Measurements from ENCODE around the gene TLR3.
"Not testable (repeated sequence)": the region's sequence is repeated elsewhere in the genome, so short reads cannot be mapped to it uniquely, and the experiment has no call there.

TLR3 gene

GRCh38 chr4:186068581-186069348 lies at the start of gene TLR3:
TSS of gene TLR3 (plus strand) at chr4:186069156. CDS start at chr4:186076620, 7,464 bp downstream.
- DNase-seq: no peak

- DNase-seq: no peak
Observed at GRCh38 chr4:186019269-186019668, 49.7 kb upstream of the TLR3 start.

GRCh38 chr4:186020106-186020792 lies 48.7 kb upstream of the TLR3 start:
- DNase-seq: no peak

- DNase-seq: no peak
Observed at GRCh38 chr4:186020793-186021407, 48.1 kb upstream of the TLR3 start.

DNA sequence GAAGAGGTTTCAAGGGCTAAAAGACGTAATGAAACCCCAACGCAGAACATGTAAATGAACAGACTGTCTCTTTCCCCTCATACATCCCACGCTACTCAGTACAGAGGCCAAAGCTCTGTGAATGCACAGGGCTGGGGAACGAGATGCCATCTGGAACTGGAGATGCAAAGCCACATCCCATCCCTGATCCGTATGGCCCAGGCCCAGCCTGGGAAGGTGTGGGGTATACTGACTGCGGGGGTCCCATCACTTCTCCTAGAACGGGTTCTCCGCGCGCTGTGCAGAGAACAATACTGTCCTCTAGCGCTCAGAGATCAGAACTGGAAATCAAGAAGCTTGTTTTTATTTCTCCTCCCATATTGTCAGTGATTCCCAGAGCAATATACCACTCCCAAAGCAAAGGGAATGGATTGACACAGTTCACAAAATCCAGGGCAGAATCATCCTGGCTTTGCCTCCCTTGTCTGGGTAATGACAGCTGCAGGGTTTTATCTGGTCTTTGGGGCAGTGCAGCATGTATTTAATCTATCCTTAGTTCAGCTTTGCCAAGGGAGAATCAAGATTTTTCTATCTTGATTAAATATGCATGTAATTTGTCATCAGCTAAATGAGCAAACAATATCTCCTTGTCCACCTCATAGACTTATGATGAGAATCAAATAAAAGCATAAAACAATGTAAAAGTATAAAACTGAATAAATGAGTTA lies 47.3 kb upstream of the TLR3 start:
- no peak for DNase-seq

GRCh38 chr4:186023975-186024374 lies 45.0 kb upstream of the TLR3 start:
- DNase-seq: no peak

DNA sequence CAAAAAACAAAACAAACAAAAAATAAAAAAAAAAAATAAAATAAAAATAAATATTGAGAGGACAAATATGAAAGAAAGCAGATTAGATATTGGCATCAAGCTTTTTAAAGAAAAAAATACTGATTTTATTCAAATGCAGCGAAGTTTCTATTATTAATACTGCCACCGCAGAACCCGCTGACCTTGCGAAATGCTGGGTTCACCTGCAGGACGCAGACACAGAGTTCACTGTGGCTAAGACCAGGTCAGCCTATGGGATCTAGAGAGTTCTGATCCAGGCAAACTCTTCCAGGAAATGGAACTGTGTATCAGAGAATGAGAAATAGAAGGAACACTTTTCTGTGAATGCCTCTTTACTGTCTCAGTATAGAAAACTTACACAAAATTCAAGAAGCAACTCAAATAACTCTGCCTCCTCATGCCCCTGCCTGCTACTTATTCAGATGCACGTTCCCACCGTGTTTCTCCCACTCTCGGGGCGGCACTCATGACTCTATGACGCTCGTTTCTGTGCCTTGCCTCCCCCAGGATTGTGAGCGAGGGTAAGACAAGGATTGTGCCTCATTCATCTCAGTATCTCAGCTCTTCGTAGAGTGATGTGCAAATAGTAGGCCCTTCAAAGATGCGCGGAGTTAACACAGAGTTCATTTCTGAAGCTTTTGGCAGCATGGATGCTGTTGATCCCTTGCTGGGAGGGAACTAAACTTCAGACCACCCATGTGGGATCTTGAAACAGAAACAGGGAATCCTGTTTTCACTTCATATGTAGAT lies 44.1 kb upstream of the TLR3 start:
- no peak for DNase-seq

- no peak for DNase-seq
Observed at GRCh38 chr4:186025408-186025690, 43.6 kb upstream of the TLR3 start.

DNA sequence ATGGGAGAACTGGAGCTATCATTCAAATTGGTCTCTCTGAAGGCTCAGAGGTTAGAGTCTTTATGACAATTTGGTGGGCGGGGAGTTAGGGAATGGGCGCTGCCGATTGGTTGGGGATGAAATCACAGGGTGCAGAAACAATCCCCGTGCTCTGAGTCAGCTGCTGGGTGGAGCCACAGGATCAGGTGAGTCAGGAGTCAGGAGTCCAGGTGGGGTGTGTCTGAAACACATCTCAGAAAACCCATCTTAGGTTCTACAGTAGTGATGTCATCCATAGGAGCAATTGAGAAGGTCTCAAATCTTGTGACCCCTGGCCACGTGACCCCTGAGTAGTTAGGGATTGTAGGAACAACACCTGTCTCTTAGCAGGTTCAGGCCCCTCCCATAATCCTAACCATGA lies 41.6 kb upstream of the TLR3 start:
- no peak for DNase-seq

GRCh38 chr4:186029571-186030398 lies 39.2 kb upstream of the TLR3 start:
- DNase-seq: no peak

DNA sequence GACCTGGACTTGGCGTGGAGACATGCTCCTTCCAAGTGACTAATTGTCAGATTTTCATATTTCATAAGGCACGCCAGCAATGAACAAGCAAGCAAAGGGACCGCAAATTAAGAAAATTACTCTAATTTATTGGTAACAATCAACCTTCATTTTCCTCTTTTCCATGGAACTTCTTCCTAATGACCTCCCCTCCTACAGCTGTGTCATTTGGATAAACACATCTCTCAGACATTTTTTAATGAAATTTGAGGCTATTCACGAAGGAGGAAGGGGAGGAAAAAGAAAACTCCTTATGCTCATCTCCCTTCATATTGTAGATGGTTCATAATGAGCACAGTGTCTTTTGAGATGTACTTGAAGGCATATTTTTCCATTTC lies 38.6 kb upstream of the TLR3 start:
- DNase-seq: no peak

GRCh38 chr4:186030795-186031194 lies 38.2 kb upstream of the TLR3 start:
- DNase-seq: no peak

DNA sequence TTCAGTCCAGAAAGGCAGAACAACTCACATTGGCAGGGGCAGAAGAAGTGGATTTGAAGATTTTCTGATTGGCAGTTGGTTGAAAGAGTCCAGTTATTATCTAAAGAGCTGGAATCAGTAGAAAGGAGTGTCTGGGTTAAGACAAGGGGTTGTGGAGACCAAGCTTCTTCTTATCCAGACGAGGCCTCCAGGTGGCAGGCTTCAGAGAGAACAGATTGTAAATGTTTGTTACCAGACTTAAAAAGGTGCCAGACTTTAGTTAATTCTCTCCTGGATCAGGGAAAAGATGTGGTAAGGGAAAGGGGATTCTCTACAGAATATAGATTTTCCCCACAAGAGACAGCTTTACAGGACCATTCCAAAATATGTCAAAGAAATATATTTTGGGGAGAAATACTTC lies 36.7 kb upstream of the TLR3 start:
- no peak for DNase-seq

DNA sequence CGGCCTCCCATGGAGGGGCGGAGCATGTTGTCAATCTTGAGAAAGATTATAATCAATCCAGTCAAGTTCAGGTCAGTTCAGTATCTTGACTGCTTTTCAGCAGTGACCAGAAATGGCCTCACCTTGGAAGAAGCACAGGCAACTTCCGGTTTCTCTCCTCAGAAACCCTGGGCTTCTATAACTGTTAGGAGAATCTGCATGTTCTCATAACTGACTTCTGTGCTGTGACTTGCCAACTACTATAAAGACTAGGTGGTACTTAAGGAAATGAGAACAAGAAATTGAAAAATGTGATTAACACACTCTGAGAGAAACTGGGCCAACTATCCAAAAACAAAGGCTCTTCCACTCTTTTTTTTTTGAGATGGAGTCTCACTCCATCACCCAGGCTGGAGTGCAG lies 35.9 kb upstream of the TLR3 start:
- no peak for DNase-seq

GRCh38 chr4:186034613-186035012 lies 34.3 kb upstream of the TLR3 start:
- not testable (repeated sequence) for DNase-seq

DNA sequence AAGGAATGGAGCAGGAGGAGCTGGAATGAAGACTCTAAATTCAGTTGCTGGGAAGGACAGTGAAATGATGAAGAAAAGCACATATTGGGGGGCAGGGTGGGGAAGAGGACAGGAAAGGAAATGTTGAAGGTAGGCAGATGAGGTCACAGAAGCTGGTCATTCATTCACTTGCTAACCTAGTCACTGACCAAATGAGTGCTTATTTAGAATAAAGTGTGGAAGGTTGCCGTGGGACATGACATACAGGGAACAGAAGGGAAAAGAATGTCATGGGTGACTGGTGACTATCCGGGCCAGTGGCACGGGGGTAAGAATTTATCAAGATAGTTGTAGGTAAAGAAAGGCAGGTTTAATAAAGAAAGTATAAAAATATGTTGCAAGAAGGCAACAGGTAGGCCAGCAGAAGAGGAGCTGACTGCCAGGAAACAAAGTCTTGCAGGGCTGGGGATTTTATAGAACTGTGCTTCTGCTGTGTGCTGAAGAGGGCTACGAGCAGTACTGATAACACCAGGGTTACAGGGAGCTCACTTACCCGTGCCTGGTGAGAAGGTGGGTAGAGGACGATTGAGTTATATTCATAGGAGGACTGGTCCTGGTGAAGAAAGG lies 31.9 kb upstream of the TLR3 start:
- no peak for DNase-seq

- peak; percentile 27 for DNase-seq
Observed at GRCh38 chr4:186037692-186038658, 31.0 kb upstream of the TLR3 start.

DNA sequence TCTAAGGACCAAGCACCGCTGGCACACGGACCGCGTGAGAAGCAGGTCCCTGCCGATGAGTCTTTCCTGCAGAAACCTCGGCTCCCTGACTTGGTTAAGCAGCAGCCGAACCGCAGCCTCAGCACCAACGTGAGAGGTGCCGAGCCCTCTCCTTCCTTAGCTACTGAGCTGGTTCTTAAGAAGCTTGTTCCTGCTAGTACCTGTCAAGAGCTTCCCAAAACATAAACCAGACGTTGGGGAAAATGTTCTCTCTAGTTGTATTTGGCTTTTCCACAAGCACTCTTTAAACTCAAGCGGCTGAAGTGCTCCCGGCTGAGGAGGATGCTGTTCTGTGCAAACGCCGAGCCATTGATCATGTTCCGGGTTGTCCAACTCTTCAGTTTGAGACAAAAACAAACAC lies 29.3 kb upstream of the TLR3 start:
- no peak for DNase-seq

GRCh38 chr4:186040316-186040715 lies 28.6 kb upstream of the TLR3 start:
- DNase-seq: no peak

DNA sequence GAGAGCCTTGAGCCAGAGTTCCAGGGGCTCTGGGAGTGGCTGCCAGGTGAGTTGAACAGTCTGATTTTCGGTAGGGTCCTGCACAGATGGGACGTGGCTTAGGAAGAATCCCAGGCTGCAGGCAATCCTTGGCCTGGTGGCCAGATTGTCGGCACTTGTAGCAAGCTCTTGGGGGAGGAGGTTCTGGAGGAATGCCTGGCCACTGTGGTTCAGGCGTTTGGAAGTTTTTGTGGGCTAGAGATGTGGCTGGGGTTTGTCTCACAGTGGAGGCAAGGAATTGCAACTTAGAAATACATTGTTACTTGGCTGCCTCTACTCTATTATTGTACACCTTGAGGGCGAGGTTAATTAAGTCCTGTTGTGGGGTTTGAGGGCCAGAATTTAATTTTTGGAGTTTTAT lies 21.5 kb upstream of the TLR3 start:
- not testable (repeated sequence) for DNase-seq
